AG04450 (cell line): Measurements from ENCODE around the gene METTL21C. TPM values are rescaled to one million over a fixed set of nuclear protein-coding genes. Genes with fewer than 3 reads are reported as not detected.

Experiments
- CTCF ChIA-PET: fragments of 300-600, 350-600 bp; formaldehyde crosslinking; extraction: SDS; loops from one replicate; lab custom pipeline; 2022; ENCODE audit warnings: antibody characterized with exemption, inconsistent platforms; lab: Charles Lee
- POLR2A ChIA-PET: fragments of 350-600 bp; formaldehyde crosslinking; extraction: SDS; loops from one replicate; lab custom pipeline; 2021; ENCODE audit warnings: antibody characterized with exemption, inconsistent platforms; lab: Yijun Ruan, JAX
- DNase-seq: peaks from one replicate; pipeline ENCODE4 v3.0.0-alpha.2; 2011; ENCODE audit warnings: low read depth, low spot score
- H3K27ac ChIP-seq: one replicate; pipeline ENCODE4 v1.5.1; 2012; ENCODE audit warnings: low read depth, low read length, control low read depth
- H3K27me3 ChIP-seq: one replicate; pipeline ENCODE4 v1.6.0; 2012; ENCODE audit warnings: low read length; ENCODE audit not compliant: control insufficient read depth, insufficient read depth
- H3K4me3 ChIP-seq: 2 replicates; pipeline ENCODE4 v1.5.1; 2011; ENCODE audit warnings: mild to moderate bottlenecking, low read depth, low read length, control low read depth
- H3K9me3 ChIP-seq: 2 replicates; pipeline ENCODE4 v1.5.1; 2012; ENCODE audit warnings: low read length; ENCODE audit not compliant: control insufficient read depth, insufficient read depth
- polyA plus RNA-seq: library from polyadenylated mRNA; depleted of rRNA; stranded (reverse); fragments of >200 nt; gene quantifications from 2 replicates; pipeline ENCODE4 v1.2.3, GENCODE V29; 2011
- TF ChIP-seq, protein P1 (sequence below): IDR thresholded peaks from 2 replicates; pipeline ENCODE4 v1.5.1; 2011; ENCODE audit warnings: low read depth, low read length, control low read depth, inconsistent platforms

METTL21C gene
- polyA plus RNA-seq, 1 experiment = not detected

DNA sequence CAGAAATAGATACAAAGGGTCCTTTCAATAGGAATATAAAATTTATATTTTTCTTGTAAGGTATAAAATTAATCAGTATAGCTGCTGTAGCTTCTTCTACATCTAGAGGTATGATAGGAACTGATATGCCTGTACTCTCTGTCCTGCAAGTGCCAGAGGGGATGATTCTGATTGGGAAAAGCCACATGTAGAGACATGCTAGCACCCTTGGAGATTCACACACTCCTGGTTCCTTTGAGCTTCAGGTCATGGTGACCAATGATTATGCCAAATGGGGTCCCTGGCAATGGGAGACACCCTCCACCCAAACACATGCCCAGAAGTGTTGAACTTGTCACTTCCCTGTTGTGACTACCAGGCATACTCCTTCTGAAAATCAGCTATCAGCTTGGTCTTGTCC lies 14.7 kb upstream of the METTL21C start:
- H3K27ac ChIP-seq = no peak overlapping the region

DNA sequence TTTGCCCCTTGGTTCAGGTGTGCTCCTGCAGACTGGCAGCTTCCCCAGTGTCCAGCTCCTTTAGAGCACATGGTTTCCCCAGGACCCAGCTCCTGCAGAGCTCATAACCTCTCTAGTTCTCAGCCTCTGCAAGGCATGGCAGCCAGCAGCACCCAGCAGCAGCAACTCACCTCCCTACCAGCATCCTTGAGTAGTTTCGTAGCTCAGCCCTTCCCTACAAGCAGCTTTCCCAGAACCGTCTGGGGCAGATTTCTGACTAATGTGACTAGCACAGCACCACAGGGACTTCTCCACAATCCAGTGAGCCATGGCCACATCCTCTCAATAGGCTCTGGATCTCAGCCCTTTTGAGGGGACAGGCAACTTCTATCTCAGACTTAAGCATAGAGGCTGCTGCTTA lies 14.1 kb upstream of the METTL21C start:
- Histone ChIP-seq H3K27me3 (peaks cover 5% of the 10 kb centered on the region), H3K4me3 (no peak overlapping the region), H3K9me3 (peaks cover 4% of the 10 kb centered on the region), H3K27ac (no peak overlapping the region)
- ChIA-PET CTCF (no interaction called here), POLR2A (no interaction called here)
- no peak for DNase-seq
- TF ChIP-seq, protein P1, sequence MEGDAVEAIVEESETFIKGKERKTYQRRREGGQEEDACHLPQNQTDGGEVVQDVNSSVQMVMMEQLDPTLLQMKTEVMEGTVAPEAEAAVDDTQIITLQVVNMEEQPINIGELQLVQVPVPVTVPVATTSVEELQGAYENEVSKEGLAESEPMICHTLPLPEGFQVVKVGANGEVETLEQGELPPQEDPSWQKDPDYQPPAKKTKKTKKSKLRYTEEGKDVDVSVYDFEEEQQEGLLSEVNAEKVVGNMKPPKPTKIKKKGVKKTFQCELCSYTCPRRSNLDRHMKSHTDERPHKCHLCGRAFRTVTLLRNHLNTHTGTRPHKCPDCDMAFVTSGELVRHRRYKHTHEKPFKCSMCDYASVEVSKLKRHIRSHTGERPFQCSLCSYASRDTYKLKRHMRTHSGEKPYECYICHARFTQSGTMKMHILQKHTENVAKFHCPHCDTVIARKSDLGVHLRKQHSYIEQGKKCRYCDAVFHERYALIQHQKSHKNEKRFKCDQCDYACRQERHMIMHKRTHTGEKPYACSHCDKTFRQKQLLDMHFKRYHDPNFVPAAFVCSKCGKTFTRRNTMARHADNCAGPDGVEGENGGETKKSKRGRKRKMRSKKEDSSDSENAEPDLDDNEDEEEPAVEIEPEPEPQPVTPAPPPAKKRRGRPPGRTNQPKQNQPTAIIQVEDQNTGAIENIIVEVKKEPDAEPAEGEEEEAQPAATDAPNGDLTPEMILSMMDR = no peak

More for the DNA sequence above, 14.7 kb upstream of the METTL21C start:
- H3K9me3 ChIP-seq = peaks cover 4% of the 10 kb centered on the region
- no peak for DNase-seq
- CTCF ChIA-PET = no interaction called here
- H3K27me3 ChIP-seq = peaks cover 5% of the 10 kb centered on the region
- POLR2A ChIA-PET = no interaction called here
- H3K4me3 ChIP-seq = no peak overlapping the region
- TF ChIP-seq, protein P1 = no peak

DNA sequence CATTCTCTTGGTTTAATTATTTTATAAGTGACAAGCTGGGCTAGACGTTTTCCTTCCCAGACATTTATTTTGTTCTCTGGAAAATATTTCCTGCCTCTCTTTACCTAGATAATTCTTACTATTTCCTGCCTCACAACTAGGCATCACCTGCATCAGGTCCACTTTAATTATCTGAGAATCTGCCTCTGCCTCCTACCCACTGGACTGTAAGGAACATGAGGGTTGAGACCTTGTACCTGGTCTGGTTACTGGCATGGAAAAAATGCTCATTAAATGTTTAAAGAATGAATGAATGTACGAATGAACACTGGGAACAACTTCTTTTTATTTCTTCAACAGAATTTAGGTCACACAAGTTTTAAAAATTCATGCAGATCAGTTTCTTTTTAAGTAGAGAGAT lies 13.4 kb upstream of the METTL21C start:
- H3K9me3 ChIP-seq = peaks cover 4% of the 10 kb centered on the region
- ChIA-PET CTCF (interaction anchor here (0.6 kb wide), 1 partner anchor 1499 kb away, joined by 3 read pairs; no protein-coding TSS in a partner anchor), POLR2A (no interaction called here)
- TF ChIP-seq, protein P1 = no peak
- H3K4me3 ChIP-seq = no peak overlapping the region
- DNase-seq = no peak
- H3K27me3 ChIP-seq = peaks cover 7% of the 10 kb centered on the region
- H3K27ac ChIP-seq = no peak overlapping the region

DNA sequence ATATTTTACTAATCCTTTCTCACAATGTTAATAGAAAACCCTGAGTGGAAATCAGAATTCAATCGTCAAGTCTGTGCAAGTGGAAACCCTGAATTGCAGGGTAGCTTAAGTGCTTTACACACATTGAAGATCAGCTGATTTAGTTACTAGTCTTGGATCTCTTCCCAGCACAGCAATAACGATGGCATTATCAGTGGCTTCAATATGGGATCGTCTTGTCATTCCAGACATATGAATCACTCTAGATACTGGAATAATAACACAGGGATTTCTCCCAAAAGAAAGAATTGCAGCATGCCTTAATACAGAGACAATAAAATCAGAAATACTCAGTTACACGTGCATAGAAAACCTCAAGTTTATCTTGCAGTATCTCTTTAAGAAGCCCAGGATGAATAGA lies 12.6 kb upstream of the METTL21C start:
- Histone ChIP-seq H3K4me3 (no peak overlapping the region), H3K9me3 (peaks cover 4% of the 10 kb centered on the region), H3K27ac (no peak overlapping the region), H3K27me3 (peaks cover 9% of the 10 kb centered on the region)
- ChIA-PET POLR2A (no interaction called here), CTCF (no interaction called here)
- TF ChIP-seq, protein P1 = no peak
- peak; percentile 68 for DNase-seq

DNA sequence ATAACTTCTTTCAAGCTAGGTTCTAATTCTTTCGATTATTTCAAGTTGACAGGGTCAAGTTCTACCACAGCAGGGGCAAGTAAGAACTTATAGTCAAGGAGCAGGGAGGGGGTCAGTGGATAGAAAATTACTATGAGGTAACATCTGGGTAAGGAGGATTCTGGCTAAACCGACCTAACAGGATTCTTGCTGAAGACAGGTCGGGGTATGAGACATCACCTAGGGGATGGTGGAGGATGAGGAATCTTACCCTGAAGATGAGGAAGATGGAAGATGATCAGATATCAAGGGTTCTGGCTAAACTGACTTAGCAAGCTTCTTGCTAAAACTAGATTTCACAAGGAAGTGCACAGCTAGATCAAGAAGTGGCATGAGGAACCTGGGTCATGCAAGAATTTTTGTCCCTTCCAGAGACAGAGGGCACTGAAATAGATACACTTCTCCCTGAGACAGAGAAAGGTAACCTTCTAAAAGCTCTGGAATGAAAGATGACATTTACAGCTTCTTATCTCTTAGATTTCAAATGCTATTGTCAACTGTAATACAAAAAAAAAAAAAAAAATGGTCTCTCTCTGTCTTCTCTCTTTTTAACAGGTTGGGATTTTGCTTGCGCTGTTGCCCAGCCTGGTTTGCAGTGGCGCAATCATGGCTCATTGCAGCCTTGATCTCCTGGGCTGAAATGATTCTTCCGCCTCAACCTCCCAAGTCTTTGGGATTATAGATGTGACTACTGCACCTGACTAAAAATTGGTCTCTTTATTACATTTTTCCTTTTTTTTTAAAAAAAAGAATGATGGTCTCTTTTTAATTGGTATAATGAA lies 9.6 kb upstream of the METTL21C start:
- CTCF ChIA-PET = no interaction called here
- H3K27ac ChIP-seq = no peak overlapping the region
- peaks cover 4% of the 10 kb centered on the region; the same call in 1 of the 2 replicates for H3K9me3 ChIP-seq
- H3K27me3 ChIP-seq = peaks cover 16% of the 10 kb centered on the region
- POLR2A ChIA-PET = no interaction called here
- H3K4me3 ChIP-seq = no peak overlapping the region
- DNase-seq = no peak
- TF ChIP-seq, protein P1 = no peak
